Measurements from ENCODE around the gene TPD52L1. TPM values are rescaled to one million over a fixed set of nuclear protein-coding genes. Genes with fewer than 3 reads are reported as not detected.

TPD52L1 gene
- total RNA-seq, 3 donors from 2014 or later (not counting 1 experiment from before 2014, with no cell fraction given) = 1.2 TPM; not detected in 1

- no peaks in the 10 kb centered on the region for H3K27me3 ChIP-seq (ENCODE audit: control insufficient read depth, insufficient read depth, low read length)
- H3K27me3 Mint-ChIP-seq (ENCODE audit: low read depth in 2 of 2) = peaks cover 3 to 22% of the 10 kb centered on the region in 2 donors
- DNase-seq (peak in 1 of 2 donors; percentile 11), ATAC-seq (no peak)
- peaks cover 2% of the 10 kb centered on the region for H3K36me3 Mint-ChIP-seq
- peaks cover 41 to 46% of the 10 kb centered on the region in 2 donors for H3K4me1 Mint-ChIP-seq
- H3K4me1 ChIP-seq (ENCODE audit: control insufficient read depth, insufficient read depth, low read length) = peaks cover 13% of the 10 kb centered on the region
- peaks cover 0 to 3% of the 10 kb centered on the region in 2 donors for H3K9me3 Mint-ChIP-seq
- TF ChIP-seq CTCF (IDR thresholded peaks at IDR 0.05) = no peak
- 60% methylated on average over 1 of the region's 1 CpG for WGBS (ENCODE audit: insufficient coverage)
- no peaks in the 10 kb centered on the region for H3K9me3 ChIP-seq (ENCODE audit: control insufficient read depth, insufficient read depth, low read length)
- H3K4me3 Mint-ChIP-seq = peak overlapping the region; percentile 94
- intact Hi-C loops (cut with micrococcal nuclease) = loop anchor here (10.0 kb wide), 1 partner anchor 149 kb away; the partner anchor contains the start of gene TPD52L1
- H3K27ac Mint-ChIP-seq = peak overlapping the region; percentile 82 to 89
- no peak overlapping the region for H3K27ac ChIP-seq (ENCODE audit: low read length)
- H3K36me3 ChIP-seq (ENCODE audit: control insufficient read depth, insufficient read depth, low read length) = peaks cover 6% of the 10 kb centered on the region
- H3K4me3 ChIP-seq (ENCODE audit: low read length) = no peak overlapping the region
Measured at GRCh38 chr6:125303512-125303854, 149.9 kb downstream of the TPD52L1 start.

- H3K9me3 Mint-ChIP-seq = peaks cover 0 to 3% of the 10 kb centered on the region in 2 donors
- H3K27ac Mint-ChIP-seq = no peak overlapping the region
- peaks cover 5 to 27% of the 10 kb centered on the region in 2 donors for H3K27me3 Mint-ChIP-seq (ENCODE audit: low read depth in 2 of 2)
- Histone ChIP-seq H3K27ac (ENCODE audit: low read length) (no peak overlapping the region), H3K4me1 (ENCODE audit: control insufficient read depth, insufficient read depth, low read length) (peaks cover 11% of the 10 kb centered on the region), H3K36me3 (ENCODE audit: control insufficient read depth, insufficient read depth, low read length) (no peaks in the 10 kb centered on the region), H3K27me3 (ENCODE audit: control insufficient read depth, insufficient read depth, low read length) (no peaks in the 10 kb centered on the region), H3K4me3 (ENCODE audit: low read length) (no peak overlapping the region), H3K9me3 (ENCODE audit: control insufficient read depth, insufficient read depth, low read length) (no peaks in the 10 kb centered on the region)
- DNase-seq = no peak
- peaks cover 24 to 30% of the 10 kb centered on the region in 2 donors for H3K4me1 Mint-ChIP-seq
- intact Hi-C loops (cut with micrococcal nuclease) = loop anchor here (10.0 kb wide), 1 partner anchor 150 kb away; the partner anchor contains the start of gene TPD52L1
- 91% methylated on average over 2 of the region's 3 CpGs for WGBS (ENCODE audit: insufficient coverage)
- no peaks in the 10 kb centered on the region for H3K36me3 Mint-ChIP-seq
- TF ChIP-seq CTCF (IDR thresholded peaks at IDR 0.05) = no peak
- H3K4me3 Mint-ChIP-seq = no peak overlapping the region
- ATAC-seq = no peak
Measured at GRCh38 chr6:125304970-125305660, 151.5 kb downstream of the TPD52L1 start.

- Mint-ChIP-seq H3K27ac (no peak overlapping the region), H3K27me3 (ENCODE audit: low read depth in 2 of 2) (peaks cover 5 to 27% of the 10 kb centered on the region in 2 donors), H3K9me3 (peaks cover 0 to 3% of the 10 kb centered on the region in 2 donors), H3K4me1 (peaks cover 13 to 22% of the 10 kb centered on the region in 2 donors), H3K36me3 (no peaks in the 10 kb centered on the region), H3K4me3 (no peak overlapping the region)
- Histone ChIP-seq H3K9me3 (ENCODE audit: control insufficient read depth, insufficient read depth, low read length) (no peaks in the 10 kb centered on the region), H3K4me1 (ENCODE audit: control insufficient read depth, insufficient read depth, low read length) (peaks cover 6% of the 10 kb centered on the region), H3K36me3 (ENCODE audit: control insufficient read depth, insufficient read depth, low read length) (no peaks in the 10 kb centered on the region), H3K27me3 (ENCODE audit: control insufficient read depth, insufficient read depth, low read length) (no peaks in the 10 kb centered on the region), H3K4me3 (ENCODE audit: low read length) (no peak overlapping the region), H3K27ac (ENCODE audit: low read length) (no peak overlapping the region)
- intact Hi-C loops (cut with micrococcal nuclease) = loop anchor here (10.0 kb wide), 1 partner anchor 152 kb away; the partner anchor contains the start of gene TPD52L1
- 75% methylated on average over 2 of the region's 3 CpGs for WGBS (ENCODE audit: insufficient coverage)
- no peak for TF ChIP-seq CTCF (IDR thresholded peaks at IDR 0.05)
- ATAC-seq (no peak), DNase-seq (no peak)
Measured at GRCh38 chr6:125306756-125307149, 153.2 kb downstream of the TPD52L1 start.

All from natural killer cell (primary cell).